GM12874 (cell line): ENCODE results near the gene MAP3K12.

Source experiments
- CTCF ChIP-seq: IDR thresholded peaks from 2 replicates; pipeline ENCODE4 v1.5.1; 2011; ENCODE audit warnings: low read depth, mild to moderate bottlenecking, control low read depth, low read length, moderate library complexity; ENCODE audit not compliant: insufficient read depth

The MAP3K12 gene

DNA sequence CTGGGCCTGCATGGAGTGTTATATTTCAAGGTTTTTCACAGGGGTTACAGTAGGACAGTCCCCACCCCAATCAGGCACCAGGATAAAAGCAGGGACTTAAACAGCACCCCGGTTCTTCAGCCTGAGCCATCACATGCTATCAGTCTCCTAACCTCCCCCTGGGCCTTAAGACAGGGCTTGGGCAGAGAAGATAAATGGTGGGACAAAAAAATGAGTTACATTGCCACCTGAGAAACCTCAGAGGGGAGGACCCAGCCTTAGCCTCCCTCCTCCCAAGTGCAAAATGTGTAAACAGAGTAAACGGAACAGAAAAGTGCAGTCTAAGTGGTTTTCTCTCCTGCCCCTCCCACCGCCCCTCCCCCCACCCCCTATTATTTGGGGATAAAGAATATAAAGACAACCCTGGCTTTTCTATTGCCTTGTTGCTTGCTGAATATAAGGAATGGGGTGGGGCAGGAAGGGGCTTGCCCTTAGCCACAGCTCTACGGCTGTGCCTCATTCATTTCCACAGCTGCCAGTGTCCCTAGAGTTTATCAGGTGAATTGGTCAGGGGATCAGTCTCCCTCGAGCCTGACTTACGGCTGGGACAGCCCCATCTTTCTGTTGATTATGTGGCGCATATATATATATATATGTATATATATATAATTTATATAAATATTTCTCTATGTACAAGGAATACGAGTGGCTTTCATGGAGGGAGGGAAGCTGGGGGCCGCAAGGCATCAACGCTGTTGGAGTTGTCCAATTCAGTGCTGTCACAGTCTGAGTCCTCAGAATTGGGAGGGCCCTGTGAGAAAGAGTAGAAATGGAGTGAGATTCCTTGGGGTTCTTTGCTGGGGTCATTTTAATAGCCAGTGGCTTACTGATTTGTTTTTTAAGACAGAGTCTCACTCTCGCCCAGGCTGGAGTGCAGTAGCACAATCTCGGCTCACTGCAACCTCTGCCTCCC, 18.5 kb downstream of the MAP3K12 start:
- TF ChIP-seq CTCF = no peak

GRCh38 chr12:53479331-53479730, 19.9 kb downstream of the MAP3K12 start:
- no peak for TF ChIP-seq CTCF

DNA sequence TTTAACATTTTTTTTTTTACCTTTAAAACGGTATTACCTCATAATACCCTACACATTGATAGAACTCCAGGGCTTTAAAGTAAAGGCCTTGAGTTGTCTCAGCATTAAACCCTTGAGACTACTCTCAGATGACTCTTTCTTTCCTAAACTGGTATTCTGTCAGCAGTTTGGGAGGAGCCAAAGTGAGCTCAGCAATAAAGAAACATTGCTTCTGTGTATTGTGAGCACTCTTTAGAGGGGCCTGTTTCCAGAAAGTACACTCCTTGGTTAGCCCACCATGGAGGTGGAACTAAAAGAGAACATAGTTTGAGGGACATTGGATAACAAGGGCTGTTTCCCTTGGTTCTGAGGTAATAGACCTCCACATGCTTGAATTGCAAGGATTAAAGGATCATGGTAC, 20.4 kb downstream of the MAP3K12 start:
- no peak for TF ChIP-seq CTCF

DNA sequence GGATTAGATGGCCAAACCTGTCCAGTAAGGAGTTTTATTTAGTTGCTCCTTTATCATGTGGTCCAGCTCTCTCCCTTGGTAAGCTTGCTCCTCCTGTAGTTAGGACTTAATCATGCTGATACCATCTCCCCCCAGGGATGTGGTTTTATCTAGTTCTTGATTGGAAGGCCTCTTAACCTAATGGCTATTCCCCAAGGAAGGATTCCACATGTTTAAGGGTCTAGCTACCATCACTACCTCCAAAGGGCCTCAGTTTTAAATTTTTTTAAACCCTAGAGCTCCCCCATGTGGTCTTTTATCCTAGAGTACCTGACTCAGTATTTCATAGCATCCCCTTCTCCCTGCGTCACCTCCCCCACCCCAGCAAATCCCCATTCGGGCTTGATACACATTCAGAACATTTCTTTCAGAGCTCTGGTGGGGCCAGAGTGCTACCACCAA, 22.5 kb downstream of the MAP3K12 start:
- TF ChIP-seq CTCF = 0 out of 2 replicates have a peak, but pooled peaks have one; percentile 21

DNA sequence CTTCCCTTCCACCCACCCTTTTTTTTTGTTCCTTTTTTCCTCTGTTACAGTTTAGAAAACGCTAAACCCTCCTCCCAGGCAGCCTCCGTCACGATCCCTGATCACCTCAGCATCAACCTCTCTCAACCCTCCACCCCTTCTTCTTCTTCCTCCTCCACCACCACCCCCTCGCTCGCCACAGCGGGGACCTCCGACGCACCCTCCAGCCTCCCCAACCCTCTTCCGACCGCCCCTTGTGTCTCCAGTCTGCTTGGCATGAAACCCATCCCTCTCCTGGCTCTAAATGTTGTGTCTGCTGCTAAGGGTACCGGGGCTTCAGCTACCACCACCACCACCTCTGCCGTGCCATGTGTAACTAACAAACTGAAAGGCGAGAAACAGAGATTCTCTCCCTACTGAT, 24.4 kb downstream of the MAP3K12 start:
- no peak for TF ChIP-seq CTCF

- no peak for TF ChIP-seq CTCF
Observed at GRCh38 chr12:53474077-53474476, 25.2 kb downstream of the MAP3K12 start.

DNA sequence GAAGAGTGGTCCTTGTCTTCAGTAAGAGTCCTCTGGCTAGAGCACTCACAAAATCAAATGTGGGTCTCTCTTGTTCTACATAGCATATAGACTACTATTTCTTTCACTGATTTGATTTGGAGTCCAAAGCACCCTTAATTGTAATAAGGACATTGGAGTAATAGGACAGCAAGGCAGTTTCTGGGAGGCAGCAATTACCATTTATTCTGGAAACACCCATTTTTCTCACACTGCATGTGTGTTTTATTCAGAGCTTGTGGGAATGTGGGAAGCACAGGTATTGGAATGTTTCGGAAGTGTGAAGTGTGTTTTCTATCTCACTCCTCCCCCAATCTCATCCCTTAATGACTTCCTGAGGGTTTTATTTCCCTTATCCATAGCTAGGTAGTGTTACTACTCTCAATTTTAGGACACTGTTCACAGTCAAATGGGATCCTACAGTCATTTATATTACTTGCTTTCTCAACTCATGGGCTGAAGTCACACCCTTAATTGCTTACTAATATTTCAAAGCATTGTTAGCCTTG, 27.1 kb downstream of the MAP3K12 start:
- no peak for TF ChIP-seq CTCF
